ENCODE data around the gene OSTC.
"Not testable (repeated sequence)": the region's sequence is repeated elsewhere in the genome, so short reads cannot be mapped to it uniquely, and the experiment has no call there.

Gene OSTC

DNA sequence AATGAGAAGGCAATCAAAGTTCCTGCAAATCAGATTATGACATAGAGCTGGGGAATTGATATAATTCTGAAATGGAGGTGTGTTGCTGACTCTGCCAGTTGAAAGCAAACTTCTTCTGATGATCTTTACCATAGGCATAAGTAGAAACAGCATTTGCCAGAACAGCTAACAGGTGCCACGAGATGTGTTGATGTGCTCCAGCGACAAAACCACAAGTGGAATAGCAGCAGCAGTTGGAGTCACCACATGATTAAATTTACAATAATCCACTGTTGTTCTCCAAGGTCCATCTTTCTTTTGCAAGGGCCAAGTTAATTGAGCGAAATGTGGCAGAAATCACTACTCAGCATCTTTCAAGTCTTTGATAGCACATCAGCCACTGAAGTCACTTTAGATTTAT lies 3.7 kb upstream of the OSTC start:
- DNase-seq (ENCODE audit: low read depth, low spot score), result no peak

DNA sequence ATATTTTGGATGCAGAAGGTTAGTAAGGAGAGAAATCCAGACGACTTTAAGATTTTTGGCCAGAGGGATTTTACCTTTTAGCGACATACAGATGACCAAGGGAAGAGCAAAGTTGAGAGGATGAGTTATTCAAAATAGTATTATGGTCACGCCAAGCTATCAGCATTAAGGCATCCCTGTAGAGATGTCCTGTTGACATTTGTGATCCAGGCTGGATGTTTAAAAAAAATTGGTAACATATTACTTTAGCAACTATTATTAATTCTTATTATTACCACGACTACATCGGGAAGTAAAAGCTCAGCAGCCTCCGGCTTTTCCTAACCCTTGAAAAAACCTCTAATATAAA lies 562 bp upstream of the OSTC start:
- DNase-seq (ENCODE audit: low read depth, low spot score), result no peak

DNA sequence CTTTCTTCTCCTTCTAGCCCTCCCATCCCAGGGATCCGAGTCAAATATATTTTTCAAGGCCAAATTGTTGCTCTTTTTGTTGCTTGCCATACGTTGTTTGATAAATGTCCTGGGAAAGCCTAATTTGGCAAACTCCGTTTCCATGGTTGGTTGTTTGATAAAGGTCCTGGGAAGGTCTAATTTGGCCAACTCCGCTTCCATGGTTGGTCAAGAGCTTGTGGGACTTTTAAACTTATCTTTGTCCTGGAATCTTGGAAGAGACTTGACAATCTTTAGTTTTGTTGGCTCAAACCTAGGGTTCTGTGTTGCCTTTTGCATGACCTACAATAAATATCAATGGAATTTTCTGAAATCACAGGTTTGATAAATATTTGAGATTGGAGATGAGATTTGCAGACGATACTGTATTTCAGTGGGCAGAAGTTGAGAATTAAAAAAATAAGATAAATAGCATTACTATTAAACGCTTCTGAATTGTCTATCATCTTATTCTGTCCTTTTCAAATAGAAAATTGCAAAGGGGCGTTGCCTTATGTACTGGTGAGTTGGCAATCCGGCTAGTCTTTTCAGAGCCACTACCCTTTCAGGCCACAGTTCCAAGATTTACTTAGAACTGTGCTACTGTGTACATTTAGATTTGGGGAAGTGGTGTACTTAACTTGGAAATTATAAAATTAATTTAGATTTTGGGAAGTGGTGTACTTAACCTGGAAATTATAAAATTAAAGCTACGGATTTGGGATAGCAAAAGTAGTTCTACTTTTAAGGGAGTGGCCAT lies 804 bp downstream of the OSTC start:
- DNase-seq (ENCODE audit: low read depth, low spot score), result no peak

DNA sequence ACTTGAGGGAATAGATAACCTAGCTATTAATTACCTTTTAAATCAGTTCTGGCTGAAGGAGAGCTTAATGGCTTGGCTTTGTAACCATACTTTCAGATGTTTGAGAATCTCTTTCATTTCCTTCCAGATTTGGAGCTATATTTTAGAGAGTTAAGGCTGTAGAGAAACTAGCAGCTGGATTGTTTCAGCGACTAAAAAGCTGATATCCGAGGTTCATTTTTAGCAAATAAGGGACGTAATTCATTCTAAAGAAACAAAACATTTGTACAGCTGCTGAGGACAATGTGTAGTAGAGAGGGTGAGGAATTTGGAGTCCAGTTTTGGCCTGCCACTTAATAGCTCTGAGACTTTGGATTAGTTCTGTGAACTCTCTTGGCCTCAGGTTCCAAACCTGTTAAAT lies 12.2 kb downstream of the OSTC start:
- no peak for DNase-seq (ENCODE audit: low read depth, low spot score)

DNA sequence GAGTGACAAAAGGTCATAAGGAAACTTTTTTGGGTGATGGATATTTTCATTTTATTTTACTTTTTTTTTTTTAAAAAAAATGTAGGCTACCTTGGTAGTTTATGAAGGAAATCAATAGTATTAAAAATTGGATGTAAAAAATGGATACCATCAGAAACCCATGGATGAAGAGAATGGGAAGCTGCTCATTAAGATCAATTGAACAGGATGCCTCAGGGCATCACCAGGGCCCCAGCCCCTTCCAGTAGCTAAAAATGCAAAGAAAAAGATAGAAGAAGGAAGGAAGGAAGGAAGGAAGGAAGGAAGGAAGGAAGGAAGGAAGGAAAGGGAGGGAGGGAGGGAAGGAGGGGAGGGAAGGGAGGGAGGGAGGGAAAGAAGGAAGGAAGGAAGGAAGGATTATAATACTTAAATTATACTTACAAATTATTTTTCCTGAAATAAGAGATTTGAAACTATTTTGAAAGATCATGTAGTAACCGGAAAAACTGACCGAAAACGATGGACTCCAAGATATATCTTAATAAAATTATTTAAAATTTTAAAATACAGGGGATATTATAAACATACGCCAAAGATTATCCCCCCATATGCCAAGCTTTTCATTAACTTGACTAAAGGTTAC lies 24.1 kb downstream of the OSTC start:
- no peak for DNase-seq (ENCODE audit: low read depth, low spot score)

DNA sequence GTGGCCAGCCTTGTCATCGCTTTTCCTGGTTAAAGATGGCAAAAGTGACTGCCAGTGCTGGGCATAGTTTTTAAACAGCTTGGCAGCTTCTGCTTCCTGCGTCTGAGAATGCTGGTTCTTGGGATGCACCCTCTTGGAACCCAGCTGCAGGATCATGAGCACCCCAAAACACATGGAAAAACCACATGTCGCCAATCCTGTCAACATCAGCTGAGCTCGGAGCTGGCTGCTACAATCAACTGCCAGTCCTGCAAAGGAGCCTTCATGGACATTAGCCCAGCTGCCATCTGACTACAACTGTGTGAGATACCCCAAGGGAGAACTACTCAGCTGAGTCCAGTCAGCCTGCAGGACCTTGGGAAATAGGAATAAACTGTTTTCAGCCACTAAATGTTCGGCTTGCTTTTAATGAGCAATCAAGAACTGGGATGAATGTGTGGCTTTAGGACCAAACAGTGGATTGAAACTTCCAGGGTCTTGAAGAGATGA lies 31.0 kb downstream of the OSTC start:
- no peak for DNase-seq (ENCODE audit: low read depth, low spot score)

DNA sequence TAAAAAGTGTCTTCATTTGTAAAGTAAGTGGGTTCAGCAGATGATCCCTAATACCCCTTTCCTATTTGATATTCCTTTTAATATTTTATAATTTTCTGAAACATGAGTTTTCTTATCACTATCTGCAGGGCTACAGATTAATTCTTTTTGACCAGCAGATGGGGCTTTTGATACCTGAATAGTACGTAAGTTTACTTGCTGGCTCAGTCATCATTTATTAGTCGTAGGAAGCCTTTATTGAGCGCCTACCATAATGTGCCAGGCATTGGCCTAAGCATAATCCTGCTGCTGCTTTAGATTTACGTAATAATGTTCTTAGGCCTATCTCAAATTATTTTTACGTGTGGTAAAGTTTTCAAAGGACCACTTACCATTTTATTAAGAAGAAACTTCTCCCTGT lies 33.1 kb downstream of the OSTC start:
- DNase-seq (ENCODE audit: low read depth, low spot score), result no peak

DNA sequence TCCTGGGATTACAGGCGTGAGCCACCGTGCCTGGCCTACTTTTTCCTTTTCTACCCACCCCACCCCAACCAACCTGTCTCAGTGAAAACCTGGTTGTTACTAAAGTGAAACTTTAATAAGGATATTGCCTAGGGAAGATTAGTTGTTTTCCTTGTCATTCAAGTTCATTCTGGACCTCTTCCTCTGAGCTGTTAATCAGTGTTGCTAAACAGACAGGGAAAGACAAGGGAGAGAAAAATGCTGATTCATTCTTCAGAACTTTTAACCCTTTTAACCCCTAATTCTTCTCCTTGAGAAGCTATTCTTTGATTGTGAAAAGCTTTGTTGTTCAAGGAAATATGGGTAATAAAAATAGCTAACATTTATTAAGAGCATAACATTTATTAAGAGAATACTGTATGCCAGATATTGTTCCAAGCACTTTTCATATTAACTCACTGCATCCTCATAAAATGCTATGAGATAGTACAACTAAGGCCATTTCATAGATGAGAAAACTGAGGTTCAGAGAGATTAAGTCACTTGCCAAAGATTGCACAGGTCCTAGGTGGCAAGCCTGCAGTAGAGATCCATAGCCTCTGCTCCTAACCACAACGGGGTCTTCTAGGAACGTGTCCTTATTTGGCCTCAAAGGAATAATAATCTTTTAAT lies 34.8 kb downstream of the OSTC start:
- DNase-seq (ENCODE audit: low read depth, low spot score), result no peak

DNA sequence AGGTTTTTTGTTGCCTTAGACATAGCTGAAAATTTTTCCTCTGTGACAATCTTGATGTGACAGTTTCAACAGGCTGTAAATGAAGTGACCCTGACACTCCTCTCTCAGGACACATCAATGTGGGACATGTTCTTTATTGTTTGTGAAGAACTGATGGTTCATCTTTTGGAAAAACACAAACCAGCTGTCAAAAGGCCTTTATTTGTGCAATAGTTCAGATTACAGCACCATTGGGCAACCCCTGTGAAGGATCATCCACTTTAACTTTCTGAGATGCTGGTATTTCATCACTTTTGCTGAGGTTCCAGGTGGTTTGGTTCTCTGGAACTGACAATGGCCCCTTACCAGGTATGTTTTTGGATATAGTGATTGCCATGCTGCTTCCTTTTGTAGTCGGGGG lies 40.3 kb downstream of the OSTC start:
- DNase-seq (ENCODE audit: low read depth, low spot score), result no peak

DNA sequence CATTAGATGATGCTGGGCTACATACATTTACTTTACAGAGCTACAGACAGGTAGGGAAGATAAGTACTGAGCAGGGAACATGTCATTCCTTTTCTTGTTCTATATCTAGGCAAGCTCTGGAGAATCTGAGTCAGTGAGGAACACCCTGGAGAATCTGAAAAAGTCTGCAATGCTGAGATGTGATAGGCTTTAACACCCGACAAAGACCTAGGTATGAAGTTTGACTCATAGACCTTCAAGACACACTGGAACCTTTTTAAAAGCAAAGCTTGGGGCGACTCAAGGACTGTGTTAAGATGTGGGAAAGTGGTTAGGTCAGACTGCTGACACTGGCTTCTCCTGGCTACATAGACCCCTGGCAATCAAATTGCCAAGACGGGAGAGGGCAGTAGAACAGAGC lies 42.8 kb downstream of the OSTC start:
- DNase-seq (ENCODE audit: low read depth, low spot score), result no peak

DNA sequence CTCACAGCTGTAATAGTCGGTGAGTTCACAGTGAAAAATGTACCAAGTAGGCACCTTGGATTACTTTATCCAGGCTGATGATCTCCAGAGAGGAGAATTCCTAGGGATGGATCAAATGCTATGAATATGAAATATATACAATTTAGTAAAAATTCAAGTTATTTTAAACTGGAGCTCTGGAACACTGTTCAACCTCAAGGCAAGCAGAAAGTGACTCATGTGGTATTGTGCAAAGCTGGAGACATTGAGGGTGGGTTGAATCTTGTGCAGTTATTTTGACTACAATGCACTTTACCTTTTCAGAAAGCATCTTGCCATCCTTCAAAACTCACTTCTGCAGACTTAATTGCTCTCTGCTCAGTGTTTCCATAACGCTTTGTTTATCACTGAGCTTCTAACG lies 43.4 kb downstream of the OSTC start:
- no peak for DNase-seq (ENCODE audit: low read depth, low spot score)

DNA sequence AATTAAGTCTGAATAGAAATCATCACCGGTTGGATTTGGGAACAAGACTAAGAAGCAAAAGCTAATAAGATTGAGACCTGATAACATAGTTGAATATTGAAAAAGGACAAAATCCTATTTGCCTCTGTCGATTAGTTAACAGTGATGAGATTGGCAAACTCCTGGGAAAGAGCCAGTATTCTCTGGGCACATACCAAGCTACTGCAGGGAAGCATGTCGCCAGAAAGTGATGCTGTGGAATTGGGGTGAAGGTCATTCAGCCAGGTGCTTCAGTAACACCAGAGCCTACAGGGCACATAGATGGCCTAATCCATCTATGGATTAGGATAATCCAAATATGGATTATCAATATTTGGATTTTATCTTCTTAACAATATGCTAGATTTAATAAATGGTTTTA lies 44.0 kb downstream of the OSTC start:
- DNase-seq (ENCODE audit: low read depth, low spot score), result no peak

DNA sequence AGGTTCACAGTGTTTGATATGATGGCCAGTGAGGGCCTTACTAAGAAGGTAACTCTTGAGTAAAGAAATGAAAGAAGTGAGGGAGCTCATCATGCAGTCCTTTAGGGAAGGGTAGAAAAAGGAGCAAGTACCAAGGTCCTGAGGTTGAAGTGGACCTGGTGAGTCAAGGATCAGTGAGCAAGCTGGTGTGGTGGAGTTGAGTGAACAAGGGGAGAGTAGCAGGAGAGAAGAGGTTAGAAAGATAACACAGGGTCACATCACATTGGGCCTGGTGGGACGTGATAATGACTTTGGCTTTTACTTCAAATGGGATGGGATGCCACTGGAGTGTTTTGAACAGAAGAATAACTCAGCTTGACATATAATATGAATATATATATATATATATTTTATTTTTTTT lies 44.7 kb downstream of the OSTC start:
- DNase-seq (ENCODE audit: low read depth, low spot score), result no peak

DNA sequence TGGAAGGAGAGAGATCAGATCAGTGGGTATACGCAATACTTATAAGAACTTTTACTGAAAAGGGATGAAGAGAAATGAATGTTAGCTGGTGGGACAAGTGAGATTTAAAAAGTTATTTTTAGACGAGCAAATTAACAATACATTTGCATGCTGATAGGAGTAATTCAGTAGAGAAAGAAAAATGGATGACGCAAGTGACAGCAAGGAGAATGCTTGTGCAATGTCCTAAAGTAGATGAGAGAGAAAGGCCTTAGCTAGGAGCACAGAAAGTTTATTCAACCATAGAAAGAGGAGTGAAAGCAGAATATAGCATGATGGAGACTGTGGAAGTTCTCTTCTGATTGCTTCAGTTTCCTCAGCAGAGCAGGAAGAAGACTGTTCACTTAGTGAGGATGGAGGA lies 45.8 kb downstream of the OSTC start:
- no peak for DNase-seq (ENCODE audit: low read depth, low spot score)

DNA sequence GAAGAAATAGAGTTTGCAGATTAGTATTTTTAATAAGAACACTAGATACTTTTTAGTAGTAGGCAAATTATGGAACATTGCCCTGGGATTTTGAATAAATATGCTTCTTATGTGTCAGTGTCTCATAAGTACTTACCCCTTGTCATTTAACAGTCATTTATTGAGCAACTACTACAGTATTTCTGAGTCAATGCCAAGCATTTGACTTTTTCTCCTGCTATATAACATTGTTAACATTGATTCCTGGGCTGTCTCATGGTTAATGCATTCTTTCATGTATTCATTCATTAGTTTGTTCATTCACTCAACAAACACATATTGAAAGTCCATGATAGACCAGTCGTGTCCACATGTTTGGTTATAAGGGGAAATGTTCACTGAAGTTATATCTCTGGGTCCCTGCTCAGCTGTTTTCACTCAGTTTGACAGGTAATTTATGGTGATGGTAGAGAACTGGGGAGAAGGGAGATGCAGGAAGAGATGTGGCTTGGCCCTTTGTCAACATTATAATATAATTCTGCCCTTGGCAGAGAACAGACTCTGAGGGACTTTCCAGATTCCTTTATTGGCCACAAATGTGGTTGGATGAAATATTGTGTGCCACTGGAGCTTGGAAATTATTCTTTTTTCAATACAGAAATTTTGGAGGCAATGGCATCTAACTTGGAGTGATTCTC lies 49.8 kb downstream of the OSTC start:
- DNase-seq (ENCODE audit: low read depth, low spot score), result no peak

DNA sequence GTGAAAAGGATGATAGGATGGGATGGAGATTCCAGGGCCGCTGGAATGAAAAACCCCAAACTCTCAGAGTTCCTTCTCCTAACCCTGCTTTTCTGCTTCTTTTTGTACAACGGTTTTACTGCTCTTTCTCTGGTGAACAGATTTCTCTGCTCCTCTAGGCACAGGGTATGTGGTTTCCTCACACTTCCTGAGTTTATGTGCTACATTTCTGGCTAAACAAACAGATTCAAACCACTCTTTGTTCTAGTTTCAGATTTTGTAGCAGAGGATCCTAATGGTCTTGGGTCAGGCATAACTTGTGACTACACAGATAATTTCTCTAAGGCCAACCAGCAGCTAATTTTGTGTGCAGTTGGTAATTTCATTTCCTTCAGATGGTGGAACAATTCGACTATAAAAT lies 52.6 kb downstream of the OSTC start:
- DNase-seq (ENCODE audit: low read depth, low spot score), result no peak

DNA sequence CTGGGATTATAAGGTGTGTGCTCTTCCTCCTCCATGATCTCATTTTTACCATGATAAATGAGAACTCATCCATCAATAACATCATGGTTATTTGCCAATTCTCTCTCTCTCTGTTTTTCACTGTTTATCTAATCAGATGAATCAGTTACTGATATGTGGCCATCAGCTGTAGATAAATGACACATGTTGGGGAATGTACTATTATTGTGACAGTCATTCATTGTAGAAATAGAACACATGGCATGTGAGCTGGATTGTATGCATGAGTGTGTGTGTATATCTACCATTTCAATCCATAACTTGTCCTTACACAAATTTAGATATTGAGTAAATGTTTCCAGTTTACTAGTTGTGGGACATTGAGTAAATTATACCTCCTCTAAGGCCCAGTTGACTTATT lies 53.0 kb downstream of the OSTC start:
- no peak for DNase-seq (ENCODE audit: low read depth, low spot score)

DNA sequence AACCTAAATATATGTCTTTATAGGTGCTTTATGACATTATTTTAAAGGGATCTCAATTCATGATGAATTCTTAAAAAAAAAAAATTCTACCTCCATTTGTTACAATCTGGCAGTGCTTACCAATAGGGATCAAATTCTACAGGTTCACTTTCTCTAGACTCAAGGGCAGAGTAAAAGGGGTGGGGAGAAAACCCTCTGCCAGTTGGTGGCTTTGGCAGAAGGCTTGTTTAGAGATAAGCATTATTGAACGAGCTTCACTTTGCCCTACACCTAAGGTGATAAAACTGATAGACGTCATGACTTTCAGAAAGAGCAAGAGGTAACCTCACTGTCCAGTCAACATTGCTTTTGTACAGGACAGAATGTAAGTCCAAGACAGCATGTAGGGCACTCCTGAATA lies 53.6 kb downstream of the OSTC start:
- DNase-seq (ENCODE audit: low read depth, low spot score), result no peak

DNA sequence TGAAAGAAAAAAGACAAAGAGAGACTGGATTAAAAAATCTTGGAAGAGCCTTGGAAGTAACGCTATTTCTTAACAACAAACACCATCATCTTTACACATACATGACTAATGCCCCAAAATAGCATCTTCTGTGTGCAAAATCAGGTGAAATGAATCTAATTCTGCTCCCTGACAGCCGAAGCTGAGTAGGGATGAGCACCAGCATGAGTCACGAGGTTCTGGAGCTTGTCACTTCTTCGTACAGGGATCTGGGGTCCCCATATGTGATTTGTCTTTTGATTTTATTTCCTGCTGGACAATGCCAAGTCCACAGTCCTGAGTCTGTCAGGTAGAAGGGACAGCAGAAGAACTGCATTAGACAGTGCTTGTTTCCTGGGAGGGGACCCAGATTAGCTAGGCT lies 55.9 kb downstream of the OSTC start:
- DNase-seq (ENCODE audit: low read depth, low spot score), result no peak

DNA sequence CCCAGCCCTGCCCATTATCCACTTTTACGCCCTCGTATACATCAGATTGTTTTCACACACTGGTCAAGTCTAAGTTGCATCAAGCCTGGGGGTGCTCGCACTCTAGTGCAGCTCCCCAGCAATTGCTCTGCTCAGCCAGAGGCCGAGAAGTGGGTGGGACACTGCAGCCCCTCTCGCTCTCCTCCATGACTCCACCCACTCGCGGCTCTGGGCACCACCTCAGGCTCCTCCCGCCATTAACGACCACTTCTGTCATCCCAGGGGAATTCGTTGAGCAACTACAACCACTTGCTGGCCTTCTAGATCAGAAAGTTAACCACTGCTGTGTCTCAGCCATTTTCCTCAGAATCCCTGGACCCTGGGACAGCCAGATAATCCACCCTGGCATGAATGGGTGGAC lies 58.8 kb downstream of the OSTC start:
- DNase-seq (ENCODE audit: low read depth, low spot score), result no peak

DNA sequence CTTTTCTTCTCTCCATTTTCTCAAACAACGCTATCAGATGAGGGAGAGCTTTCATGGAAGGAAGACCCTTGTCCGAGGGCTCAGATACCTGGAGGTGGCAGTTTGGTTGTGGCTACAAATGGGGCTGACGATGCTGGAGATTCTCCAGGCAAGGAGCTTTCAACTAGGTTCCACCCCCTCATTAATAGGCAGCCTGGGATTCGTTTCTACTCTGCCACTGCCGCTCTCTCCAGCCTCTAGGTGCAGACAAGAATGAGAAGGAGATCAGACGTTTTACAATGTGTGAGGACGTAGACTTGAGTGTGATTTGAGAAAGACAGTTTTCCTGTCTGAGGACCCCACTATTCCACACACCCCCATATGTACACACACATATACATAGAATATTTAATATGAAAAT lies 59.3 kb downstream of the OSTC start:
- no peak for DNase-seq (ENCODE audit: low read depth, low spot score)

DNA sequence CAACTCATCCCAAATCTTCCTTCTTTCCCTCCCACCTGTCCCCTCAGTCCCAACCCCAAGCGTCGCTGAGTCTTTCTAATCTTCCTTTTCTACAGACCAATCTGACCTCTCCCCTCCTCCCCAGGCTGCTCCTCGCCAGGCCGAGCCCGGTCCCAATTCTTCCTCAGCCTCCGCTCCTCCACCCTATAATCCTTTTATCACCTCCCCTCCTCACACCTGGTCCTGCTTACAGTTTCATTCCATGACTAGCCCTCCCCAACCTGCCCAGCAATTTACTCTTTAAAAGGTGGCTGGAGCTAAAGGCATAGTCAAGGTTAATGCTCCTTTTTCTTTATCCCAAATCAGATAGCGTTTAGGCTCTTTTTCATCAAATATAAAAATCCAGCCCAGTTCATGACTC lies 60.2 kb downstream of the OSTC start:
- DNase-seq (ENCODE audit: low read depth, low spot score), result not testable (repeated sequence)

DNA sequence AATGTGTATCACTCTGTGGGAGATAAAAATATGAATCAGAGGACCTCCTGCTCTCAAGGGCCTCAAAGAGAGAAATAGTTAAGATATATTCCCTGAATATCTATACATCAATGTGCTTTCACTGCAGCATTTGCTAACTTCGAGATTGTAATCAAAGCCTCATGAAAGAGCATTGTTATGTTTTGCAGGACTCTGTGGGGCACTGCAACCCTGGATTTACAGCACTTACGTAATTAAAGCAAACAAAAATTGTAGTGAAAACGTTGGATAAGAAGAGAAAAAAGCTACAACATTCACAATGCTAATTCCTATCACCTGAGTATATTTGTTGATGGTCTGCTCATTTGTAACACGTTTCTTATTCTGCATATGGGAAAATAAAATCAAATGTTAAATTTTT lies 64.5 kb downstream of the OSTC start:
- DNase-seq (ENCODE audit: low read depth, low spot score), result no peak

Data from brain pericyte (primary cell).